HAP-1 (cell line): ENCODE measurements around the gene BTBD10.
"Not testable (repeated sequence)": the region's sequence is repeated elsewhere in the genome, so short reads cannot be mapped to it uniquely, and the experiment has no call there.

Source experiments
- DNase-seq, 2 experiments: peaks; one replicate each; pipeline ENCODE4 v3.0.0-alpha.2; 2016 to 2020; ENCODE audit warnings: low spot score in 2 of 2
- H3K27me3 ChIP-seq: fragments of 250-450 bp; sonication (Bioruptor Pico); 2 replicates; pipeline ENCODE4 v1.5.1; 2020; ENCODE audit warnings: low read depth, mild to moderate bottlenecking, moderate library complexity
- H3K36me3 ChIP-seq: fragments of 250-450 bp; sonication (Bioruptor Pico); replicated peaks from 2 replicates; pipeline ENCODE4 v1.5.1; 2020; ENCODE audit warnings: mild to moderate bottlenecking
- H3K4me1 ChIP-seq: fragments of 250-450 bp; sonication (Bioruptor Pico); 2 replicates; pipeline ENCODE4 v1.5.1; 2020; ENCODE audit warnings: mild to moderate bottlenecking
- H3K4me3 ChIP-seq: fragments of 250-450 bp; sonication (Bioruptor Pico); 2 replicates; pipeline ENCODE4 v1.5.1; 2020; ENCODE audit warnings: mild to moderate bottlenecking, moderate library complexity
- H3K9me3 ChIP-seq: fragments of 250-450 bp; sonication (Bioruptor Pico); 2 replicates; pipeline ENCODE4 v1.5.1; 2020; ENCODE audit warnings: mild to moderate bottlenecking, moderate library complexity
- in situ Hi-C: fragments of 300-500 bp; cut with MboI; formaldehyde crosslinking; loops from 3 replicates; pipeline ENCODE4 v1.14.3; 2020; ENCODE audit warnings: low sequenced_read_pairs, inconsistent platforms, mixed read lengths

BTBD10 gene

DNA sequence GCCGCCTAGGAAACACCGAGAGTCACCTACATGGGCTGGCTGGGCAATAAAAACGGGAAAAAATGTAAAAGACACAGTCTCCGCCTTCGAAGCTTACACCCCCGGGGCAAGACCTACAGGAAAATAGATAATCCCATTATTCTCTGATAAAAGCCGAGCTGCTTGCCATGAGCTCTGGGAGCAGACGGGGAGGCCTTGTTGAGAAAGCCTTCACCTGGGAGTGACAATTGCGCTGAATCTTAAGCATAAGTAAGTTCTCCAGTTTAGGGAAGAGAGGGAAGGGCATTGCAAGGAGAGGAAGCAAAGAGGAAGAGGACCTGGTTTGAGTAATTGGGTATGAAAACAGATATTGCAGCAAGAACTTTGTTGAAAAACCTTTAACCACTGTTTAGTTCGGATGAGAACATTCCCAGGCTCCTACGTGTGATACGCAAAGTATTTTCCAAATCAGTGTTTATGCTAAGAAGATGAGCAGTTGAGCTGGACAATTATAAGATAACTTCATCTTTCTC, 813 bp upstream of the BTBD10 start:
- no peaks in the 10 kb centered on the region for H3K9me3 ChIP-seq
- peak; percentile 62 to 68 for DNase-seq
- in situ Hi-C loops = no loop called here
- peak overlapping the region; percentile 85 for H3K4me3 ChIP-seq
- H3K4me1 ChIP-seq = peaks cover 9% of the 10 kb centered on the region
- no peaks in the 10 kb centered on the region for H3K36me3 ChIP-seq
- no peaks in the 10 kb centered on the region for H3K27me3 ChIP-seq

- peak; percentile 36 to 84 for DNase-seq
- in situ Hi-C loops = no loop called here
- Histone ChIP-seq H3K9me3 (no peaks in the 10 kb centered on the region), H3K27me3 (no peaks in the 10 kb centered on the region), H3K4me1 (peaks cover 9% of the 10 kb centered on the region), H3K36me3 (no peaks in the 10 kb centered on the region), H3K4me3 (peak overlapping the region; percentile 85)
These were observed 616 bp downstream of the BTBD10 start for GRCh38 chr11:13462311-13462900.

- Histone ChIP-seq H3K4me1 (peaks cover 9% of the 10 kb centered on the region), H3K9me3 (no peaks in the 10 kb centered on the region), H3K27me3 (no peaks in the 10 kb centered on the region), H3K4me3 (no peak overlapping the region), H3K36me3 (no peaks in the 10 kb centered on the region)
- in situ Hi-C loops = no loop called here
- DNase-seq = no peak
These were observed 1.7 kb downstream of the BTBD10 start for GRCh38 chr11:13461291-13461690.

DNA sequence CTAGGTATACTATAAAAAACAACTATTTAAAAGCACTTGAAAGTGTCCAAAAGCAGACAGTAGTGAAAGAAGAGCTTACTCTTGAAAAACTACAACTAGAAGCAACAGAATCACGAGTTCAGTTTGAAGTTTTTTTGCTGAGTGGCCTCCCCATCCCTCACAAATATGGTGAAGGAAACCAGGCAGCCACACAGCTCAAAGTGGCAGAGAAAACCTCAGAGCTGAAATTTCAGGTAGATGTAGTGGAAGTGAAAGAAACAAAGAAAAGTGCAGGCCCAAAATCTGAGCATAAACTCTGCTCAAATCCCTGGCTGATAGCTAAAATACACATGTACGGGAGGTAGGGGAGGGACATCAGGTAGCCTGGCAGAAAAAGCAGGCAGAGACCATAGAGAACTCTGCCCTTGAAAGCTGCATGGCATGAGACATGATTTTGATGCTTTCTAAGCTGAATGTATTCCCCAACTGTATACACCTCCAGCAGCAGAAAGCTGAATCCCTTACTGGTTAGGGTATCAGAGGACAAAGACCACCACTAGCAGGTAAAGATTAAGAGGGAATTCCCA, 12.1 kb downstream of the BTBD10 start:
- H3K4me3 ChIP-seq = no peak overlapping the region
- H3K36me3 ChIP-seq = no peaks in the 10 kb centered on the region; the same call in 1 of the 2 replicates
- H3K4me1 ChIP-seq = peaks cover 5% of the 10 kb centered on the region
- no peaks in the 10 kb centered on the region for H3K27me3 ChIP-seq
- in situ Hi-C loops = no loop called here
- no peaks in the 10 kb centered on the region for H3K9me3 ChIP-seq
- DNase-seq = no peak

GRCh38 chr11:13449522-13449921, 13.5 kb downstream of the BTBD10 start:
- no peak for DNase-seq
- peaks cover 5% of the 10 kb centered on the region for H3K4me1 ChIP-seq
- H3K27me3 ChIP-seq = no peaks in the 10 kb centered on the region
- no peak overlapping the region for H3K4me3 ChIP-seq
- in situ Hi-C loops = no loop called here
- H3K36me3 ChIP-seq = no peaks in the 10 kb centered on the region; the same call in 1 of the 2 replicates
- no peaks in the 10 kb centered on the region for H3K9me3 ChIP-seq

- H3K27me3 ChIP-seq = no peaks in the 10 kb centered on the region
- no peaks in the 10 kb centered on the region for H3K9me3 ChIP-seq
- peaks cover 5% of the 10 kb centered on the region for H3K4me1 ChIP-seq
- DNase-seq = no peak
- H3K4me3 ChIP-seq = no peak overlapping the region
- no peaks in the 10 kb centered on the region; the same call in 1 of the 2 replicates for H3K36me3 ChIP-seq
- in situ Hi-C loops = no loop called here
These were observed 14.1 kb downstream of the BTBD10 start for GRCh38 chr11:13448876-13449275.

DNA sequence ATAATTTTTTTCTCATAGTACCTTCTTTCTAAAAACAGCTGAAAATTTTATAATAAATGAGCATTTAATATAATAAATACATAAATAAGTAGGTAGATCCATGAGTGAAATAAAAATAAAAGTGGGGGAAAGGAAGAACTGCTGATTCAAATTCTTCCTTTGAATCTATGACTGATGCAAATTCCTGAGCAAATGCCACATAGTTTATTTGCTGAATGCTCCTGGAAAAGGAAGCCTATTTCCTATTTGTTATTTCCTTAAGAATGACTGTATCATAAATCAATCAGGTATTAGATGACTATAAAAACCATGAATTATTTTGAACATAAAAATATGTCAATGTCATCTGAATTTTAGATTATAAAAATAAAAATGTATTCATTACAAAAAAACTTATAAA, 16.6 kb downstream of the BTBD10 start:
- in situ Hi-C loops = no loop called here
- Histone ChIP-seq H3K9me3 (no peaks in the 10 kb centered on the region), H3K4me3 (no peak overlapping the region), H3K36me3 (no peaks in the 10 kb centered on the region; the same call in 1 of the 2 replicates), H3K4me1 (no peaks in the 10 kb centered on the region), H3K27me3 (no peaks in the 10 kb centered on the region)
- no peak for DNase-seq

GRCh38 chr11:13445588-13445987, 17.4 kb downstream of the BTBD10 start:
- no peaks in the 10 kb centered on the region for H3K9me3 ChIP-seq
- H3K36me3 ChIP-seq = no peaks in the 10 kb centered on the region; the same call in 1 of the 2 replicates
- H3K4me3 ChIP-seq = no peak overlapping the region
- in situ Hi-C loops = no loop called here
- no peaks in the 10 kb centered on the region for H3K4me1 ChIP-seq
- H3K27me3 ChIP-seq = no peaks in the 10 kb centered on the region
- DNase-seq = no peak

- Histone ChIP-seq H3K36me3 (no peaks in the 10 kb centered on the region), H3K9me3 (no peaks in the 10 kb centered on the region), H3K4me3 (no peak overlapping the region), H3K4me1 (peaks cover 12% of the 10 kb centered on the region), H3K27me3 (no peaks in the 10 kb centered on the region)
- in situ Hi-C loops = no loop called here
- DNase-seq = peak; percentile 40 to 68
These were observed 22.7 kb downstream of the BTBD10 start for GRCh38 chr11:13440100-13440855.

DNA sequence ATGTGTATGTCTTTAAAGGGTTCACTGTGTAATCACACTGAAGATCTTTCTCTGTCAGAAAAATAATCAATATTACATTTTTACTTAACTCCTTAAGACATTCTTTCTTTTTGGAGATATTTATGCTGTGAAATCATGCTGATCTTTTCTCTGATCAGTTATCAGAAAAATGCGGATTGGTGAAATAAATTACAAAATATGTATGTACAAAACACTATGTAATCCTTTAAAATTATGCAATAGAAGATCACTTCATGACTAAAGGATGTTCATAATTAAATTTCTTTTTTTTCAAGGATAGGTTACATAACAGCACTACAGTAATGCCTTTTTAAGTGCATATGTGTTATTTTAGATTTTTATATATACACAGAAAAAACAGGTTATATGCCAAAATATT, 24.7 kb downstream of the BTBD10 start:
- in situ Hi-C loops = no loop called here
- Histone ChIP-seq H3K4me1 (peaks cover 27% of the 10 kb centered on the region), H3K9me3 (no peaks in the 10 kb centered on the region), H3K27me3 (no peaks in the 10 kb centered on the region), H3K4me3 (no peak overlapping the region), H3K36me3 (no peaks in the 10 kb centered on the region)
- DNase-seq = no peak

GRCh38 chr11:13436836-13437235, 26.2 kb downstream of the BTBD10 start:
- in situ Hi-C loops, DNase-seq, H3K9me3 ChIP-seq: not testable (repeated sequence)

DNA sequence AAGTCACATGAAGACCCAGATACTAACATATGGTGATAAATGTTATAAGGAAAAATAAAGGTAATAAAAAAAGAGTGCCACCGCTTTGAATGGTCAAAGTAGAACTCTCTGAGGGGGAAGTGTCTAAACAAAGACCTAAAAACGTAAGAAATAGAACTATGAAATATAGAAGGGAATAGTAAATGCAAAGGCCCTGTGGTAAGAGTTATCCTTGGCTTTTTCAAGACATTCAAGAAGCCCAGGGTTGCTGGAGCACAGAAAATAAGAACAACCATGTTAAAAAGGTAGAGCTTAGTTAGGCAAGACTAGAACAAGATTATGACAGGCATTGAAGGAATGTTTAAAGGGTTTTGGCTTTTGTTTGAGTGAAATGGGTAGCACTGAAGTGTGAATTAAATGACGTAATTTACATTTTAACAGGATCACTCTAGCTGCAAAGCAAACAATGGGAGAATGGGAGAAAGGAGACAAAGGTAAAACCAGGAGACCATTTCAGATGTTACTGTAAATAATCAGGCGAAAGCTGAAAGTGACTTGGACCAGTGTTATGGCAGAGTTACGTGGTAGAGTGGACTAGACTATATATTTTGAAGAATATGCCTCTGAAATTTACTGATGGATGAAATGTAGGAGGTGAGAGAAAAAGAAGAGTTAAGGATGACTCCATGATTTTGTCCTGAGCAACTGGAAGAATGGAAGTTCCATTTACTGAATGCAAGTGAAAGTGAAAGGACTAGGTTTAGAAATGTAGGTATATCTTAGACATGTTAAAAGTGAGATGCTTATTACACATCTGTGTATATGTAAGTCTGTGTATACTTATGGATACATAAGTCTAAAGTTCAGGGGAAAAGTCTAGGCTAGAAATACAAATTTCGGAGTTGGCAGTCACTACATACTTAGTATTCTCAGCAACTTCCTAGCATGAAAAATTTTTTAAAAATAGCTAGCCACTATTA, 28.5 kb downstream of the BTBD10 start:
- in situ Hi-C loops = no loop called here
- H3K27me3 ChIP-seq = no peaks in the 10 kb centered on the region
- H3K4me3 ChIP-seq = peak overlapping the region; percentile 5
- H3K9me3 ChIP-seq = no peaks in the 10 kb centered on the region
- peaks cover 22% of the 10 kb centered on the region for H3K4me1 ChIP-seq
- peak in 1 of 2 experiments; percentile 96 for DNase-seq
- H3K36me3 ChIP-seq = no peaks in the 10 kb centered on the region

More at GRCh38 chr11:13436836-13437235, 26.2 kb downstream of the BTBD10 start:
- not testable (repeated sequence) for H3K36me3 ChIP-seq, H3K27me3 ChIP-seq, H3K4me3 ChIP-seq
- peaks cover 27% of the 10 kb centered on the region for H3K4me1 ChIP-seq

DNA sequence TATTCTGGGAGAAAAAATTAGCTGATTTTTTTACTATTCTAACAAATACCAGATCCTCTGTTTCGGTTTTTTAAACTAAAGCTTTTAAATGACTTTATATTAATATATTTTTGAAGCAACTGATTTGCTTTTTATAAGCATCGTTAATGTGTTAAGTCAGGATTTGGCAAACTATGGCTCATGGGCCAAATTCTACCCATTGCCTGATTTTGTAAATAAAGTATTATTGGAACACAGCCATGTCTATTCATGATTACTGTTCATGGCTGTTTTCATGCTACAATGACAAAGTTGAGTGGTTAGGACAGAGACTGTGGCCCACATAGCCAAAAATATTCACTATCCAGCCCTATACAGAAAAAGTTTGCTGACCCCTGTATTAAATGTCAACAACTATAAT, 29.6 kb downstream of the BTBD10 start:
- Histone ChIP-seq H3K36me3 (no peaks in the 10 kb centered on the region), H3K4me1 (peaks cover 15% of the 10 kb centered on the region), H3K27me3 (no peaks in the 10 kb centered on the region), H3K4me3 (no peak overlapping the region), H3K9me3 (no peaks in the 10 kb centered on the region)
- DNase-seq = no peak
- in situ Hi-C loops = no loop called here
